Uterus (tissue), 2 donors: Measurements from ENCODE around the gene TSR2.

Source experiments
- POLR2A ChIP-seq, 2 donors: fragments of 450-650 bp; IDR thresholded peaks; one replicate each; pipeline ENCODE4 v1.6.1; 2016; ENCODE audit warnings: antibody characterized with exemption in 2 of 2, mild to moderate bottlenecking in 1 of 2, moderate library complexity in 1 of 2
- TF ChIP-seq, protein P1 (sequence below), 4 experiments: fragments of 200-600 bp in 2 of 4; fragments of 450-650 bp in 2 of 4; sonication (generic) in 2 of 4; IDR thresholded peaks; one replicate each; pipeline ENCODE4 v1.5.1; 2016 to 2019; ENCODE audit warnings: antibody characterized with exemption in 4 of 4, mild to moderate bottlenecking in 2 of 4, moderate library complexity in 1 of 4

DNA sequence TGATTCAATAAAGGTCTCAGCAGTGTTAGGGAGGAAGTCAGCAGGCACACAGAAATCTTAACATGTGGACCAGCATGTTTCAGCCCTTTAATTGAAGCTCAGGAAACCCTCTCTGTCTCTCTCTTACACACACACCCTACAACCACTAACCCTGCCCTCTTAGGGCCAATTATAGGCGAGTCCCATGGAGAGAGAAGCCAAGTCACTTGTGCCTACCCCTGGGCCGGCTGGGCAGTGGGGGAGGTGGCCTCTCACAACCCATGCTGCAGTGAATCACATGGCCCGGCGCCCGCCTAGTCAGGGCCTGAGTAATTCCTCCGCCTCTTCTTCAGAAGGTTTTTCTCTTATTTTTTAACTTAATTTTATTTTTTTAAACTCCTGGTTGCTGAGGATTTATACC is 52.1 kb downstream of the TSR2 start:
- TF ChIP-seq, protein P1, sequence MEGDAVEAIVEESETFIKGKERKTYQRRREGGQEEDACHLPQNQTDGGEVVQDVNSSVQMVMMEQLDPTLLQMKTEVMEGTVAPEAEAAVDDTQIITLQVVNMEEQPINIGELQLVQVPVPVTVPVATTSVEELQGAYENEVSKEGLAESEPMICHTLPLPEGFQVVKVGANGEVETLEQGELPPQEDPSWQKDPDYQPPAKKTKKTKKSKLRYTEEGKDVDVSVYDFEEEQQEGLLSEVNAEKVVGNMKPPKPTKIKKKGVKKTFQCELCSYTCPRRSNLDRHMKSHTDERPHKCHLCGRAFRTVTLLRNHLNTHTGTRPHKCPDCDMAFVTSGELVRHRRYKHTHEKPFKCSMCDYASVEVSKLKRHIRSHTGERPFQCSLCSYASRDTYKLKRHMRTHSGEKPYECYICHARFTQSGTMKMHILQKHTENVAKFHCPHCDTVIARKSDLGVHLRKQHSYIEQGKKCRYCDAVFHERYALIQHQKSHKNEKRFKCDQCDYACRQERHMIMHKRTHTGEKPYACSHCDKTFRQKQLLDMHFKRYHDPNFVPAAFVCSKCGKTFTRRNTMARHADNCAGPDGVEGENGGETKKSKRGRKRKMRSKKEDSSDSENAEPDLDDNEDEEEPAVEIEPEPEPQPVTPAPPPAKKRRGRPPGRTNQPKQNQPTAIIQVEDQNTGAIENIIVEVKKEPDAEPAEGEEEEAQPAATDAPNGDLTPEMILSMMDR (IDR thresholded peaks at IDR 0.05): no peak
- no peak for TF ChIP-seq POLR2A (IDR thresholded peaks at IDR 0.05)
